ENCODE data around the gene SLC5A5. TPM values are rescaled to one million over a fixed set of nuclear protein-coding genes. Genes with fewer than 3 reads are reported as not detected.

Gene SLC5A5
- total RNA-seq = not detected

DNA sequence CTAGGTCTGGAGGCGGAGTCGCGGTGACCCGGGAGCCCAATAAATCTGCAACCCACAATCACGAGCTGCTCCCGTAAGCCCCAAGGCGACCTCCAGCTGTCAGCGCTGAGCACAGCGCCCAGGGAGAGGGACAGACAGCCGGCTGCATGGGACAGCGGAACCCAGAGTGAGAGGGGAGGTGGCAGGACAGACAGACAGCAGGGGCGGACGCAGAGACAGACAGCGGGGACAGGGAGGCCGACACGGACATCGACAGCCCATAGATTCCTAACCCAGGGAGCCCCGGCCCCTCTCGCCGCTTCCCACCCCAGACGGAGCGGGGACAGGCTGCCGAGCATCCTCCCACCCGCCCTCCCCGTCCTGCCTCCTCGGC is at the start of gene SLC5A5:
SLC5A5 (plus strand) TSS at position 68 of the 373 bp plus-strand sequence. CDS start 375 bp downstream, outside the sequence.
- Histone ChIP-seq H3K4me1 (no peaks in the 10 kb centered on the region), H3K27me3 (peaks cover 36% of the 10 kb centered on the region), H3K9me3 (no peaks in the 10 kb centered on the region), H3K36me3 (no peaks in the 10 kb centered on the region), H3K27ac (no peak within 1 kb of the TSS), H3K4me3 (peak within 1 kb of the TSS in 1 of 2 donors; percentile 8)
- TF ChIP-seq, protein P1, sequence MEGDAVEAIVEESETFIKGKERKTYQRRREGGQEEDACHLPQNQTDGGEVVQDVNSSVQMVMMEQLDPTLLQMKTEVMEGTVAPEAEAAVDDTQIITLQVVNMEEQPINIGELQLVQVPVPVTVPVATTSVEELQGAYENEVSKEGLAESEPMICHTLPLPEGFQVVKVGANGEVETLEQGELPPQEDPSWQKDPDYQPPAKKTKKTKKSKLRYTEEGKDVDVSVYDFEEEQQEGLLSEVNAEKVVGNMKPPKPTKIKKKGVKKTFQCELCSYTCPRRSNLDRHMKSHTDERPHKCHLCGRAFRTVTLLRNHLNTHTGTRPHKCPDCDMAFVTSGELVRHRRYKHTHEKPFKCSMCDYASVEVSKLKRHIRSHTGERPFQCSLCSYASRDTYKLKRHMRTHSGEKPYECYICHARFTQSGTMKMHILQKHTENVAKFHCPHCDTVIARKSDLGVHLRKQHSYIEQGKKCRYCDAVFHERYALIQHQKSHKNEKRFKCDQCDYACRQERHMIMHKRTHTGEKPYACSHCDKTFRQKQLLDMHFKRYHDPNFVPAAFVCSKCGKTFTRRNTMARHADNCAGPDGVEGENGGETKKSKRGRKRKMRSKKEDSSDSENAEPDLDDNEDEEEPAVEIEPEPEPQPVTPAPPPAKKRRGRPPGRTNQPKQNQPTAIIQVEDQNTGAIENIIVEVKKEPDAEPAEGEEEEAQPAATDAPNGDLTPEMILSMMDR (IDR thresholded peaks at IDR 0.05) = no peak
- intact Hi-C loops (cut with DNase I) = no loop called here
- DNase-seq (ENCODE audit: low spot score in 2 of 2) = no peak

DNA sequence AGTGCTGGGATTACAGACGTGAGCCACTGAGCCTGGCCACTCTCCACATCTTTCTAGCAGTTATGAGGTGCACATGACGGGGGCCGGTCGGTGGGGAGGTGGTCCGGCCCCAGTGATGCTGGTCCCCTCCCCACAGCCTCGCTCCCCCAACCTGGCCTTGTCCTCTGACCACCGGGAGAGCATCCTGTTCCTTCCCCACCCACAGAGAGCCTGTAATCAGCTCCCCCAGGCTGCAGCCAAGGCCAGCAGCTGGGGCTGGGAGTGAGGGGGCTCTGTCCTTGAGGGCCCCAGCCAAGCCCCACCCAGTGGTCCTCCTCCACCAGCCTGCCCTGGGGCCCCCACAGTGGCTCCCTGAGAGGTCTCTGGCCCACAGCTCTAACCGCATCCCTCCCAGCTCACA is 47.4 kb upstream of the SLC5A5 start:
- intact Hi-C loops (cut with DNase I) = no loop called here
- no peak overlapping the region for H3K27ac ChIP-seq
- H3K4me1 ChIP-seq = no peaks in the 10 kb centered on the region
- no peak for DNase-seq (ENCODE audit: low spot score in 2 of 2)
- no peaks in the 10 kb centered on the region for H3K36me3 ChIP-seq
- H3K27me3 ChIP-seq = no peaks in the 10 kb centered on the region
- TF ChIP-seq, protein P1 (IDR thresholded peaks at IDR 0.05) = no peak
- H3K4me3 ChIP-seq = no peak overlapping the region
- no peaks in the 10 kb centered on the region for H3K9me3 ChIP-seq

DNA sequence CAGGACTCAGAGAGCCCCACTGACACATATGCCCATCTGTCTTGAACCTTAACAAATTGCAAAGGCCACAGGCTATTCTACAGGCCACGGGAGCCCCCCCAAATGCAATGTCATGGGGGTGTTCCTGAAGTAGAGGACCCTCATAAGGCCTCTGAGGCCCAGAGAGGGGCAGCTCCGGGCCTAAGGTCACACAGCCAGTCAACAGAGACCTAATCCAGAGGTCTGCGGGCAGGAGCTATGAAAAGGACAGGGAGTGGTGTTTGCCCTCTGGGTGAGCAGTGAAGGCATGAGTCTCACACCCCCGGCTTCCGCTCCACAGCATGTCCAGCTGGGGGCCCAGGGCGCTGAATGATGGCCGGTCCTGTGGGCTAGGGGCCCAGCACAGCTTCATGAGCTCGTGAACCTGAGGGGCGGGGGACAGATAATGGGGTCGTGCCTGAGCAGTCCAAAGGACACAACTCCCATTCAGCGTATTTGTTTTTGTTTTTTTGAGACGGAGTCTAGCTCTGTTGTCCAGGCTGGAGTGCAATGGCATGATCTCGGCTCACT is 45.2 kb upstream of the SLC5A5 start:
- no peaks in the 10 kb centered on the region for H3K36me3 ChIP-seq

DNA sequence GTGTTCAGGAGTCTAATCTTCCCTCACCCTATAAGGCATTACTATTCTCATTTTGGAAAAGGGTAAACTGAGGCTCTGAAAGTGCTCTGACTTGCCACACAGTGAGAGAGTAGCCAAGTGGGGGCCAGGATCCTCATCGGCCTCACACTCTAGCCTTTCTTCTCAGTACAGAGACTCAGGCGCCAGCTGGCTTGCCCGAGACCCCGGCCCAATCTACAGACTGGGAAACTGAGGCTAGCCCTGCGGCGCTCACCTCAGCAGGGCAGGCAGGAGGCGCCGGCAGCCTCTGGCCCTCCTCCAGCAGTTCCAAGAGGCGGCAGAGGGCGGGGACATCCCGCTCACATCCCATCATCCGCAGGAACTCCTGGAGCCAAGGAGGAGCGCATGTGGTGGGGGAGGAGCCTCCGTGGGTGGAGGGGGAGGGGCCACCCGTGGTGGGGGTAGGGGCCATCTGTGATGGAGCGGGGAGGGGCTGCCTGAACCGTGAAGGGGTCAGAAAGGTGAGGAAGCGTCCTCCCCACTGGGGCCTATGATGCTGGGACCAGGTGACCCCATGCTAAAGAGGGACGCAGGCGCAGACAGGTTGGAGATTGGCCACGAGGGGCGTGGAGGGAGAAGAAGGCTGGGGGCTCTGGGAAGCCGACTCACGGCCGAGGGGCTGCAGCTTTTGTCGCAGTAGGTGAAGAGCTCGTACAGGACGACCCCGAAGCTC is 41.7 kb upstream of the SLC5A5 start:
- H3K4me1 ChIP-seq = no peaks in the 10 kb centered on the region
- intact Hi-C loops (cut with DNase I) = no loop called here
- DNase-seq (ENCODE audit: low spot score in 2 of 2) = no peak
- no peak overlapping the region for H3K4me3 ChIP-seq
- H3K27ac ChIP-seq = peak overlapping the region in 1 of 2 donors; percentile 33
- H3K27me3 ChIP-seq = no peaks in the 10 kb centered on the region
- TF ChIP-seq, protein P1 (IDR thresholded peaks at IDR 0.05) = no peak
- H3K36me3 ChIP-seq = no peaks in the 10 kb centered on the region
- no peaks in the 10 kb centered on the region for H3K9me3 ChIP-seq

More for the DNA sequence above, 45.2 kb upstream of the SLC5A5 start:
- TF ChIP-seq, protein P1 (IDR thresholded peaks at IDR 0.05) = no peak
- Histone ChIP-seq H3K27me3 (no peaks in the 10 kb centered on the region), H3K4me1 (no peaks in the 10 kb centered on the region), H3K9me3 (no peaks in the 10 kb centered on the region), H3K4me3 (no peak overlapping the region), H3K27ac (no peak overlapping the region)
- intact Hi-C loops (cut with DNase I) = no loop called here
- DNase-seq (ENCODE audit: low spot score in 2 of 2) = no peak

DNA sequence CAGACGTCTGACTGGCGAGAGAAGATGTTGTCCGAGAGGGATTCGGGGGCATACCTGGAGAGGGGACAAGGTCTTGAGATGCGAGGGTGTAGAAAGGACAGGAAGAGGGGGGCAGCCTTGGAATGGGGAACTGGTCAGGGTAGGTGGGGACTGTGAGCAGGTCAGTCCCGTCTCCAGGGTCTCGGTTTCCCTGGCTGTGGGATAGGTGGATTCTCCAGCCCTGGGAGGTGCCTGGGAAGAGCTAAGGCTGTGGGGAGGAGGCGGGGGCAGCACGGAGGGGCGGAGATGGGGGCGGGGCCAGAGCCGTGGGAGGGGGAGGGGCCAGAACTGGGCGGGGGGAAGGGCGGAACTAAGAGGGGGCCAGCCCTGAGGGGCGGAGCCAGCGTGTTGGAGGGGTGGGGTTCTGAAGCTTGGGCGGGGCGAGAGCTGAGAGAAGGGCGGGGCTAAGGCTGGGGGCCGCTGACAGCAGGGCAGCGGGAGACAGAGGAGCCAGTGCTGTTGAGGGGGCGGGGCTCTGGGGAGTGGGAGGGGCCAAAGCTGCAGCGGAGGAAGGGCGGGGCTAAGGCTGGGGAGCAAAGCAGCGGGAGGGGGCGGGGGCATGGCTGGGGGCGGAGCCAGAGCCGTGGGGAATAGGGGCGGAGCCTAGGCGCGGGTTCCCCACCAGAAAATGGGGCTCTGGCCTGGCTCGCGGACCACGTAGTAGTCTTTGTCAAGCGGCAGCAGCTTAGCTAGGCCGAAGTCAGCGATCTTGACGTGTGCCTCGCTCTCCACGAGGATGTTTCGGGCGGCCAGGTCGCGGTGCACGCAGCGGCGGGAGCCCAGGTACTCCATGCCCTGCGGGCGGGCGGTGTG is 41.0 kb upstream of the SLC5A5 start:
- Histone ChIP-seq H3K4me1 (no peaks in the 10 kb centered on the region), H3K4me3 (peak overlapping the region in 1 of 2 donors; percentile 32), H3K9me3 (no peaks in the 10 kb centered on the region), H3K27ac (peak overlapping the region in 1 of 2 donors; percentile 33), H3K36me3 (no peaks in the 10 kb centered on the region), H3K27me3 (no peaks in the 10 kb centered on the region)
- intact Hi-C loops (cut with DNase I) = no loop called here
- TF ChIP-seq, protein P1 (IDR thresholded peaks at IDR 0.05) = no peak
- no peak for DNase-seq (ENCODE audit: low spot score in 2 of 2)

Data from ascending aorta (tissue), 2 donors.